ENCODE results near the gene HOXA7.

DNA sequence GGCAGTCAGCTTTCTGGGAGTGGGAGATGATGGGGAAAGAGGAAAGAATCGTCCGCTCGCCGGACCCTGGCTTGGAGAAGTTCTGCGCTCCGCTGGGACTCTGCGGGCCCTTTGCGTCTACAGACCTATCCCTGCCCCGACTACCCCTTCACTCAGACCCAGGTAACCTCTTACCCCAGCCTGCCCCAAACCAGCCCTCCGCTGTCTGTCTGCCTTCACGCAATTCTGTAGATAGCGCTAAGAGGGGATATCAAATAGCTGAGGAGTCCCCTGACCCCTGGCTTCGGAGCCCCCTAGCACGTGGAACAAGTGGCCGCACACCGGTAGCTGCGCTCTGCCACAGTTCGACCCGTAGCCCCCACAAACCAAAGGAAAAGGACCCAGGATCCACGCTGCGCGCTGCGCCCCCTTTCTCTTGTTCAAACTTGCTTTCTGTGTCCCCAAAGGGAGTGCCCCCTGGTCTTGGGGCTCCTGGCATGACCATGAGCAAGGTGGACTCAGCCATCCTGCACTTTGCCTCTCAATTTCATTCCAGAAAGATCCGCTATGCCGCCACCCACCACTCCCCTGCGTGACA, 32.9 kb downstream of the HOXA7 start:
- no peak for TF ChIP-seq CTCF (IDR thresholded peaks at IDR 0.05)
- TF ChIP-seq EZH2 (IDR thresholded peaks at IDR 0.05), result no peak

Measured in neural progenitor cell (in vitro differentiated cells).